Mucosa of rectum (tissue), 2 donors: ENCODE measurements around the gene PKN3.
A peak's percentile ranks its signal among the peaks of the same experiment; 100 is the strongest.

Experiments used
- H3K27ac ChIP-seq, 2 donors: one replicate each; pipeline ENCODE4 v1.7.0; 2013; ENCODE audit warnings: inconsistent platforms in 2 of 2, low read depth in 2 of 2, low read length in 2 of 2
- H3K27me3 ChIP-seq, 2 donors: one replicate each; pipeline ENCODE4 v1.7.0; 2013; ENCODE audit warnings: low read length in 2 of 2; ENCODE audit not compliant: control insufficient read depth in 2 of 2, insufficient read depth in 2 of 2
- H3K36me3 ChIP-seq, 2 donors: one replicate each; pipeline ENCODE4 v1.7.0; 2013; ENCODE audit warnings: low read length in 2 of 2; ENCODE audit not compliant: control insufficient read depth in 2 of 2, insufficient read depth in 2 of 2
- H3K4me1 ChIP-seq, 2 donors: one replicate each; pipeline ENCODE4 v1.7.0; 2013; ENCODE audit warnings: low read length in 2 of 2, mild to moderate bottlenecking in 1 of 2; ENCODE audit not compliant: control insufficient read depth in 2 of 2, insufficient read depth in 2 of 2
- H3K4me3 ChIP-seq, 2 donors: one replicate each; pipeline ENCODE4 v1.7.0; 2013; ENCODE audit warnings: low read length in 2 of 2
- H3K9ac ChIP-seq, 2 donors: one replicate each; pipeline ENCODE4 v1.7.0; 2013; ENCODE audit warnings: low read length in 2 of 2, low read depth in 1 of 2, mild to moderate bottlenecking in 1 of 2
- H3K9me3 ChIP-seq, 2 donors: one replicate each; pipeline ENCODE4 v1.7.0; 2013; ENCODE audit warnings: low read length in 2 of 2; ENCODE audit not compliant: control insufficient read depth in 2 of 2
- donor health status: healthy.
- donor health status: Normal muscosa, but diverticular disease.

Gene PKN3

DNA sequence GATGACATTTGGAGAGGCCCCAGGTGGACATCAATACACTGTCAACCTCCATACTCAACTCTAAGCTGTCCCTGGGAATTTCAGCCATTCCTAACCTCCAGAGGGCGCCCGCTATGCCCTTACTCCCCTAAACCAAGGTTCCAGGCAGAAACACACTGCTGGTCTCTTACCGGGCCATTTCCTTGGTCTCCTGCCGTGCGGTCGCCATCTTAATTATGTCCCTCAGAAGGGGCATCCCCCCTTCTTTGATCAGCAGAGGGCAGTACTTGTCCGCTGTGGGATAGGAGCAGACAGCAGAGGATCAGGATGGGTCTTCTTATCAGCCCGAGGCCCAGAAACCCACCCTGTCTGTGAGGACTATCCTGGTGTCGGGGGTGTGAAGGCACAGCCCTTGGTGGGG lies 31.0 kb downstream of the PKN3 start:
- H3K27ac ChIP-seq: peak overlapping the region in 1 of 2 donors; percentile 21

GRCh38 chr9:128735373-128735772 lies 33.1 kb downstream of the PKN3 start:
- no peak overlapping the region for H3K27ac ChIP-seq
- no peak overlapping the region for H3K9ac ChIP-seq
- no peak overlapping the region for H3K4me3 ChIP-seq
- peaks cover 26 to 32% of the 10 kb centered on the region in 2 donors for H3K36me3 ChIP-seq
- peaks cover 0 to 3% of the 10 kb centered on the region in 2 donors for H3K4me1 ChIP-seq
- no peaks in the 10 kb centered on the region for H3K27me3 ChIP-seq
- H3K9me3 ChIP-seq: no peaks in the 10 kb centered on the region

More for the DNA sequence above, 31.0 kb downstream of the PKN3 start:
- Histone ChIP-seq H3K36me3 (peaks cover 21 to 26% of the 10 kb centered on the region in 2 donors), H3K4me3 (peak overlapping the region; percentile 31 to 41), H3K4me1 (peaks cover 0 to 3% of the 10 kb centered on the region in 2 donors), H3K9me3 (no peaks in the 10 kb centered on the region), H3K9ac (peak overlapping the region; percentile 30 to 32), H3K27me3 (no peaks in the 10 kb centered on the region)

GRCh38 chr9:128742401-128742800 lies 40.1 kb downstream of the PKN3 start:
- H3K9ac ChIP-seq: no peak overlapping the region
- H3K4me3 ChIP-seq: no peak overlapping the region
- peaks cover 19 to 24% of the 10 kb centered on the region in 2 donors for H3K36me3 ChIP-seq
- H3K27me3 ChIP-seq: no peaks in the 10 kb centered on the region
- H3K9me3 ChIP-seq: no peaks in the 10 kb centered on the region
- H3K27ac ChIP-seq: no peak overlapping the region
- H3K4me1 ChIP-seq: no peaks in the 10 kb centered on the region

GRCh38 chr9:128743421-128743820 lies 41.1 kb downstream of the PKN3 start:
- Histone ChIP-seq H3K36me3 (peaks cover 19 to 24% of the 10 kb centered on the region in 2 donors), H3K4me1 (no peaks in the 10 kb centered on the region), H3K4me3 (no peak overlapping the region), H3K9ac (no peak overlapping the region), H3K27me3 (no peaks in the 10 kb centered on the region), H3K9me3 (no peaks in the 10 kb centered on the region), H3K27ac (no peak overlapping the region)

GRCh38 chr9:128747241-128747640 lies 44.9 kb downstream of the PKN3 start:
- Histone ChIP-seq H3K27ac (no peak overlapping the region), H3K4me3 (no peak overlapping the region), H3K9ac (no peak overlapping the region), H3K27me3 (no peaks in the 10 kb centered on the region), H3K9me3 (no peaks in the 10 kb centered on the region), H3K36me3 (peaks cover 17 to 19% of the 10 kb centered on the region in 2 donors), H3K4me1 (no peaks in the 10 kb centered on the region)

- peaks cover 36 to 40% of the 10 kb centered on the region in 2 donors for H3K36me3 ChIP-seq
- H3K4me3 ChIP-seq: no peak overlapping the region
- no peak overlapping the region for H3K27ac ChIP-seq
- no peaks in the 10 kb centered on the region for H3K9me3 ChIP-seq
- no peaks in the 10 kb centered on the region for H3K4me1 ChIP-seq
- no peaks in the 10 kb centered on the region for H3K27me3 ChIP-seq
- no peak overlapping the region for H3K9ac ChIP-seq
Observed at GRCh38 chr9:128750926-128751595, 48.8 kb downstream of the PKN3 start.

DNA sequence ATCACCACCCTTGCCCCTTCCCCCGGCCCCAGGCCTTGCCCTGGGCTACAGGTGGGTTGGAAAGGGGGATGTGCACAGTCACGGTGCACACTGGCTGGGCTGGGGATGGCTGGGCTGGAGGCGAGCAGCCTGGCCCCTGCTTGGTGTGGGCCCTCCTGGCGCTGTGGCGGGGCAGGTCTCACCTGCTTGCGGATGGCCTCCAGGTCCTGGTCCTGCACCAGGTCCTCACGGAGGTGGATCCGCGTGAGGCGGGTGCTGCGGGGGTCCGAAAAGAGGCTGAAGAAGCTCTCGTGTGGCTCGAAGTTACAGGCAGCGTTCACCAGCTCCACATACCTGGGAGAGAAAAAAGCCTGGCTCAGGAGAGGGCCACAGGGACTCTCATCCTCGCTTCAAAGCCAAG lies 51.3 kb downstream of the PKN3 start:
- H3K4me3 ChIP-seq: no peak overlapping the region
- H3K27ac ChIP-seq: no peak overlapping the region
- no peaks in the 10 kb centered on the region for H3K27me3 ChIP-seq
- peaks cover 36% of the 10 kb centered on the region in 2 donors for H3K36me3 ChIP-seq
- H3K4me1 ChIP-seq: no peaks in the 10 kb centered on the region
- no peaks in the 10 kb centered on the region for H3K9me3 ChIP-seq
- no peak overlapping the region for H3K9ac ChIP-seq

DNA sequence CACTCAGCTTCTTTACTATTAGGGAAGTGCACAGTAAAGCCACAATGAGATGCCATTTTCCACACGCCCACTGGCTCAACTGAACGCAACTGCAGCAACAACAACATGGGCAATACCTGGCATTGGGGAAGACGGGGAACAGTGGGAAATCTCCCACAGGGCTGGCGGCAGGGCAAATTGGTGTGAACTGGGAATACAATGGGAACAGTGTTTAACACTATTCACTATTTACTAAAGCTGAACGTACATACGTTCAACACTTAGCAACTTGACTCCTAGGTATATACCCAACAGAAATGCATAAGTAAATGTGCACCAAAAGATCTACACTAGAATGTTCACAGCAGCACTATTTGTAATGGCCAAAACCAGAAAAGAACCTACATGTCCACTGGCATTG lies 55.3 kb downstream of the PKN3 start:
- Histone ChIP-seq H3K4me3 (no peak overlapping the region), H3K9me3 (no peaks in the 10 kb centered on the region), H3K27me3 (no peaks in the 10 kb centered on the region), H3K36me3 (peaks cover 19 to 20% of the 10 kb centered on the region in 2 donors), H3K4me1 (no peaks in the 10 kb centered on the region), H3K27ac (no peak overlapping the region), H3K9ac (no peak overlapping the region)

GRCh38 chr9:128762671-128763449 lies 60.6 kb downstream of the PKN3 start:
- Histone ChIP-seq H3K9ac (no peak overlapping the region), H3K27me3 (no peaks in the 10 kb centered on the region), H3K27ac (no peak overlapping the region), H3K36me3 (peaks cover 3 to 7% of the 10 kb centered on the region in 2 donors), H3K4me3 (no peak overlapping the region), H3K9me3 (no peaks in the 10 kb centered on the region), H3K4me1 (no peaks in the 10 kb centered on the region)

GRCh38 chr9:128764361-128764760 lies 62.1 kb downstream of the PKN3 start:
- Histone ChIP-seq H3K27me3 (no peaks in the 10 kb centered on the region), H3K9me3 (no peaks in the 10 kb centered on the region), H3K9ac (no peak overlapping the region), H3K36me3 (peaks cover 3 to 13% of the 10 kb centered on the region in 2 donors), H3K27ac (no peak overlapping the region), H3K4me1 (no peaks in the 10 kb centered on the region), H3K4me3 (no peak overlapping the region)
